CD4-positive, alpha-beta memory T cell (primary cell): Measurements from ENCODE around the gene ACVR1B. TPM values are rescaled to one million over a fixed set of nuclear protein-coding genes. Genes with fewer than 3 reads are reported as not detected.

Source experiments
- CTCF ChIA-PET: fragments of 350-600 bp; sonication (Branson Sonifier 250); formaldehyde crosslinking; loops from one replicate; lab custom pipeline; 2021; ENCODE audit warnings: inconsistent platforms; ENCODE audit not compliant: partially characterized antibody; lab: Charles Lee
- POLR2A ChIA-PET: fragments of 350-600 bp; sonication (Branson Sonifier 250); formaldehyde crosslinking; loops from one replicate; lab custom pipeline; 2021; ENCODE audit not compliant: partially characterized antibody; lab: Charles Lee
- DNase-seq, 5 donors: peaks; one replicate each; pipeline versions ENCODE4 v3.0.0 to v3.0.0-alpha.2; 2020 to 2022; ENCODE audit warnings: mixed read lengths in 1 of 5
- H3K27ac ChIP-seq: one replicate; pipeline ENCODE4 v1.7.0; 2013; ENCODE audit warnings: low read depth, low read length
- H3K27me3 ChIP-seq: 2 replicates; pipeline ENCODE4 v1.7.0; 2013; ENCODE audit warnings: mild to moderate bottlenecking, low read length, moderate library complexity; ENCODE audit not compliant: insufficient read depth
- H3K36me3 ChIP-seq: 2 replicates; pipeline ENCODE4 v1.7.0; 2013; ENCODE audit warnings: mild to moderate bottlenecking, low read length, moderate library complexity; ENCODE audit not compliant: insufficient read depth
- H3K4me1 ChIP-seq: 2 replicates; pipeline ENCODE4 v1.7.0; 2013; ENCODE audit warnings: mild to moderate bottlenecking, low read length, moderate library complexity; ENCODE audit not compliant: insufficient read depth
- H3K4me3 ChIP-seq, 2 donors: one replicate each; pipeline ENCODE4 v1.7.0; 2013; ENCODE audit warnings: low read length in 2 of 2, mild to moderate bottlenecking in 1 of 2
- H3K9me3 ChIP-seq, 2 donors: one replicate each; pipeline ENCODE4 v1.7.0; 2013; ENCODE audit warnings: low read length in 2 of 2, control low read depth in 1 of 2; ENCODE audit not compliant: control insufficient read depth in 1 of 2
- H3K27ac Mint-ChIP-seq, 7 donors: one replicate each; pipeline ENCODE4 v1.8.0; 2020 to 2021; ENCODE audit warnings: mixed read lengths in 7 of 7, mild to moderate bottlenecking in 6 of 7, inconsistent platforms in 3 of 7, moderate library complexity in 3 of 7
- H3K27me3 Mint-ChIP-seq, 2 donors: one replicate each; pipeline ENCODE4 v1.8.0; 2020 to 2021; ENCODE audit warnings: mixed read lengths in 2 of 2
- H3K36me3 Mint-ChIP-seq, 2 donors: one replicate each; pipeline ENCODE4 v1.8.0; 2020 to 2021; ENCODE audit warnings: mixed read lengths in 2 of 2, inconsistent platforms in 1 of 2, mild to moderate bottlenecking in 1 of 2
- H3K4me1 Mint-ChIP-seq, 4 donors: one replicate each; pipeline ENCODE4 v1.8.0; 2020 to 2021; ENCODE audit warnings: mixed read lengths in 4 of 4, mild to moderate bottlenecking in 1 of 4
- H3K4me3 Mint-ChIP-seq, 8 donors: one replicate each; pipeline ENCODE4 v1.8.0; 2020 to 2021; ENCODE audit warnings: mixed read lengths in 8 of 8, mild to moderate bottlenecking in 7 of 8, moderate library complexity in 6 of 8, inconsistent platforms in 3 of 8
- H3K9me3 Mint-ChIP-seq, 8 donors: one replicate each; pipeline ENCODE4 v1.8.0; 2020 to 2021; ENCODE audit warnings: mixed read lengths in 8 of 8, mild to moderate bottlenecking in 5 of 8, inconsistent platforms in 3 of 8, moderate library complexity in 1 of 8
- intact Hi-C: fragments of 100-400 bp; cut with micrococcal nuclease; formaldehyde crosslinking; loops from one replicate; pipeline ENCODE4 v1.15.1; 2023
- polyA plus RNA-seq, 2 donors: library from polyadenylated mRNA; unstranded; fragments of 300-500 nt; fragmentation: Illumina TruSeq; gene quantifications; one replicate each; pipeline ENCODE4 v1.2.3, GENCODE V29; 2021
- total RNA-seq, 2 experiments: library from RNA; stranded (reverse); gene quantifications; one replicate each; pipeline ENCODE4 v1.2.3, GENCODE V29; 2021

ACVR1B gene
- total and polyA plus RNA-seq, 4 experiments from 2014 or later: 0.42 to 12.6 (median 6.7) TPM

- Histone ChIP-seq H3K36me3 (no peaks in the 10 kb centered on the region), H3K27me3 (no peaks in the 10 kb centered on the region), H3K4me3 (no peak overlapping the region), H3K27ac (no peak overlapping the region), H3K9me3 (no peaks in the 10 kb centered on the region), H3K4me1 (no peaks in the 10 kb centered on the region)
- Mint-ChIP-seq H3K36me3 (peaks cover 0 to 2% of the 10 kb centered on the region in 2 donors), H3K27me3 (peaks cover 5 to 8% of the 10 kb centered on the region in 2 donors), H3K9me3 (peaks cover 0 to 6% (median 2%) of the 10 kb centered on the region in 8 donors), H3K4me1 (peaks cover 0 to 7% (median 4%) of the 10 kb centered on the region in 4 donors), H3K27ac (no peak overlapping the region), H3K4me3 (no peak overlapping the region)
- intact Hi-C loops: no loop called here
- DNase-seq: no peak
- ChIA-PET CTCF (no interaction called here), POLR2A (no interaction called here)
These were observed 12.8 kb upstream of the ACVR1B start for GRCh38 chr12:51938726-51939125.

GRCh38 chr12:51941011-51941581 lies 10.4 kb upstream of the ACVR1B start:
- intact Hi-C loops: no loop called here
- Histone ChIP-seq H3K4me1 (no peaks in the 10 kb centered on the region), H3K27me3 (no peaks in the 10 kb centered on the region), H3K9me3 (no peaks in the 10 kb centered on the region), H3K27ac (no peak overlapping the region), H3K36me3 (no peaks in the 10 kb centered on the region), H3K4me3 (no peak overlapping the region)
- H3K9me3 Mint-ChIP-seq: peaks cover 5 to 22% (median 12%) of the 10 kb centered on the region in 8 donors
- H3K27me3 Mint-ChIP-seq: peaks cover 9 to 12% of the 10 kb centered on the region in 2 donors
- POLR2A ChIA-PET: no interaction called here
- H3K4me1 Mint-ChIP-seq: peaks cover 0 to 7% (median 5%) of the 10 kb centered on the region in 4 donors
- H3K36me3 Mint-ChIP-seq: peaks cover 2 to 6% of the 10 kb centered on the region in 2 donors
- no peak overlapping the region for H3K4me3 Mint-ChIP-seq
- DNase-seq: no peak
- CTCF ChIA-PET: no interaction called here
- no peak overlapping the region for H3K27ac Mint-ChIP-seq

GRCh38 chr12:51941604-51942003 lies 9.9 kb upstream of the ACVR1B start:
- H3K4me3 ChIP-seq: no peak overlapping the region
- intact Hi-C loops: no loop called here
- no peak overlapping the region for H3K27ac ChIP-seq
- H3K4me3 Mint-ChIP-seq: no peak overlapping the region
- no peaks in the 10 kb centered on the region for H3K4me1 ChIP-seq
- no peak overlapping the region for H3K27ac Mint-ChIP-seq
- H3K4me1 Mint-ChIP-seq: peaks cover 0 to 7% (median 5%) of the 10 kb centered on the region in 4 donors
- ChIA-PET CTCF (interaction anchor here (0.6 to 1.7 kb wide), 4 partner anchors 29 to 84 kb away, joined by 3 to 4 read pairs (median 4); no protein-coding TSS in a partner anchor), POLR2A (no interaction called here)
- H3K27me3 Mint-ChIP-seq: peaks cover 9 to 12% of the 10 kb centered on the region in 2 donors
- H3K9me3 ChIP-seq: no peaks in the 10 kb centered on the region
- no peak for DNase-seq
- H3K9me3 Mint-ChIP-seq: peaks cover 5 to 22% (median 12%) of the 10 kb centered on the region in 8 donors
- H3K36me3 Mint-ChIP-seq: peaks cover 2 to 6% of the 10 kb centered on the region in 2 donors
- H3K27me3 ChIP-seq: no peaks in the 10 kb centered on the region
- no peaks in the 10 kb centered on the region for H3K36me3 ChIP-seq

- Histone ChIP-seq H3K27me3 (no peaks in the 10 kb centered on the region), H3K4me3 (no peak overlapping the region), H3K9me3 (no peaks in the 10 kb centered on the region), H3K36me3 (no peaks in the 10 kb centered on the region), H3K4me1 (no peaks in the 10 kb centered on the region), H3K27ac (no peak overlapping the region)
- H3K27ac Mint-ChIP-seq: no peak overlapping the region
- H3K36me3 Mint-ChIP-seq: peaks cover 2 to 6% of the 10 kb centered on the region in 2 donors
- intact Hi-C loops: no loop called here
- peaks cover 0 to 7% (median 5%) of the 10 kb centered on the region in 4 donors for H3K4me1 Mint-ChIP-seq
- DNase-seq: no peak
- CTCF ChIA-PET: interaction anchor here (0.6 to 1.7 kb wide), 4 partner anchors 29 to 84 kb away, joined by 3 to 4 read pairs (median 4); no protein-coding TSS in a partner anchor
- H3K9me3 Mint-ChIP-seq: peaks cover 5 to 22% (median 12%) of the 10 kb centered on the region in 8 donors
- POLR2A ChIA-PET: no interaction called here
- peaks cover 9 to 12% of the 10 kb centered on the region in 2 donors for H3K27me3 Mint-ChIP-seq
- no peak overlapping the region for H3K4me3 Mint-ChIP-seq
These were observed 9.4 kb upstream of the ACVR1B start for GRCh38 chr12:51942056-51942455.

GRCh38 chr12:51942501-51943000 lies 8.9 kb upstream of the ACVR1B start:
- Histone ChIP-seq H3K4me1 (no peaks in the 10 kb centered on the region), H3K27ac (no peak overlapping the region), H3K27me3 (no peaks in the 10 kb centered on the region), H3K36me3 (no peaks in the 10 kb centered on the region), H3K9me3 (no peaks in the 10 kb centered on the region), H3K4me3 (no peak overlapping the region)
- Mint-ChIP-seq H3K36me3 (peaks cover 2 to 6% of the 10 kb centered on the region in 2 donors), H3K27me3 (peaks cover 11 to 12% of the 10 kb centered on the region in 2 donors), H3K4me3 (no peak overlapping the region), H3K4me1 (peaks cover 0 to 7% (median 5%) of the 10 kb centered on the region in 4 donors), H3K9me3 (peaks cover 5 to 22% (median 12%) of the 10 kb centered on the region in 8 donors), H3K27ac (no peak overlapping the region)
- DNase-seq: no peak
- CTCF ChIA-PET: interaction anchor here (1.3 to 1.7 kb wide), 3 partner anchors 28 to 83 kb away, joined by 3 to 4 read pairs (median 4); no protein-coding TSS in a partner anchor
- POLR2A ChIA-PET: no interaction called here
- intact Hi-C loops: no loop called here

GRCh38 chr12:51943346-51943745 lies 8.2 kb upstream of the ACVR1B start:
- no peak overlapping the region for H3K4me3 Mint-ChIP-seq
- Histone ChIP-seq H3K36me3 (no peaks in the 10 kb centered on the region), H3K4me1 (no peaks in the 10 kb centered on the region), H3K27ac (no peak overlapping the region), H3K4me3 (no peak overlapping the region), H3K27me3 (no peaks in the 10 kb centered on the region), H3K9me3 (no peaks in the 10 kb centered on the region)
- ChIA-PET CTCF (interaction anchor here (1.7 kb wide), 1 partner anchor 82 kb away, joined by 4 read pairs; no protein-coding TSS in a partner anchor), POLR2A (no interaction called here)
- H3K4me1 Mint-ChIP-seq: peaks cover 0 to 7% (median 5%) of the 10 kb centered on the region in 4 donors
- no peak overlapping the region for H3K27ac Mint-ChIP-seq
- peaks cover 2 to 6% of the 10 kb centered on the region in 2 donors for H3K36me3 Mint-ChIP-seq
- intact Hi-C loops: no loop called here
- no peak for DNase-seq
- peaks cover 5 to 22% (median 12%) of the 10 kb centered on the region in 8 donors for H3K9me3 Mint-ChIP-seq
- peaks cover 11 to 12% of the 10 kb centered on the region in 2 donors for H3K27me3 Mint-ChIP-seq

GRCh38 chr12:51944608-51945233 lies 6.8 kb upstream of the ACVR1B start:
- peaks cover 5 to 22% (median 12%) of the 10 kb centered on the region in 8 donors for H3K9me3 Mint-ChIP-seq
- Histone ChIP-seq H3K27ac (no peak overlapping the region), H3K27me3 (no peaks in the 10 kb centered on the region), H3K36me3 (no peaks in the 10 kb centered on the region), H3K4me3 (no peak overlapping the region), H3K9me3 (no peaks in the 10 kb centered on the region), H3K4me1 (no peaks in the 10 kb centered on the region)
- POLR2A ChIA-PET: no interaction called here
- no peak overlapping the region for H3K4me3 Mint-ChIP-seq
- no peak for DNase-seq
- CTCF ChIA-PET: interaction anchor here (1.2 kb wide), 1 partner anchor 36 kb away, joined by 3 read pairs; no protein-coding TSS in a partner anchor
- intact Hi-C loops: no loop called here
- H3K27me3 Mint-ChIP-seq: peaks cover 11 to 12% of the 10 kb centered on the region in 2 donors
- H3K27ac Mint-ChIP-seq: no peak overlapping the region
- peaks cover 2 to 7% (median 5%) of the 10 kb centered on the region in 4 donors for H3K4me1 Mint-ChIP-seq
- peaks cover 2 to 6% of the 10 kb centered on the region in 2 donors for H3K36me3 Mint-ChIP-seq
